ENCODE results near the gene IL1RAP.

The IL1RAP gene

DNA sequence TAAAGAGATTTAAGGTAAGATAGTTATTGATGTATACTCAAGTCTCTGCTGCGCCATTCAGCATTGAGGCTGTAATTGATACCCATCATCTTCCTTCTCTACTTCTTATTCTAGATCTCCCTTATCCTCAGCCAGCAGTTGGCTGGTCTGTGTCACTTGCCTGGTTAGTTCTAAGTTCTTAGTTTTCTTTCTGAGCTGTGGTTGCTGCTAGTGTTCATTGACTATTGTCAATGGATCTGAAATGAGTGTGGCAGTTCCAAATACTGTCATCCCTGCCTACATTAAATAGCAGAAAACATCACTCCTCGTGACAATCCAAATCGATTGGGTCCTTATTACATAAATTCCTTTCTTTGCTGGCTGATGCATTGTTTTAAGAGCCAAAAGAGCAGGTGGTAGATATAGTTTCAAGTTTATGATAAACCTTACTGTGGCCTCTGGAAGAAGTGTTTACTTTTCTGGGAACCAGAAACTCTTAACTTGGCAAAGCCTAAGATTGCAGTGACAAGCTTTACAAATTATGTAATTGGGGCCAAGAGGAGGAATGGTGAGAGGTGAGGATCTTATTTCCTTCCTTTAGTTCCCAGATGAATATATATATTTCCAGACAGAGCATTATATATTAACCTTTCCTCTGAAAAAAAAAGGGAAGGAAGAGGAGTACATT lies 180.6 kb downstream of the IL1RAP start:
- no peaks in the 10 kb centered on the region for H3K9me3 ChIP-seq (ENCODE audit: control insufficient read depth, low read length)
- no peaks in the 10 kb centered on the region for H3K4me1 ChIP-seq (ENCODE audit: control insufficient read depth, insufficient read depth, low read length, poor library complexity, severe bottlenecking)
- H3K36me3 ChIP-seq (ENCODE audit: control insufficient read depth, insufficient read depth, low read length) = no peaks in the 10 kb centered on the region
- no peak overlapping the region for H3K27ac ChIP-seq (ENCODE audit: insufficient read depth, low read length, poor library complexity, severe bottlenecking)
- H3K27me3 ChIP-seq (replicated peaks; ENCODE audit: control insufficient read depth, insufficient read depth, low read length, poor library complexity, severe bottlenecking) = no peaks in the 10 kb centered on the region
- H3K4me3 ChIP-seq (ENCODE audit: insufficient read depth, low read depth, low read length, poor library complexity, severe bottlenecking) = no peak overlapping the region
- no peak for DNase-seq

DNA sequence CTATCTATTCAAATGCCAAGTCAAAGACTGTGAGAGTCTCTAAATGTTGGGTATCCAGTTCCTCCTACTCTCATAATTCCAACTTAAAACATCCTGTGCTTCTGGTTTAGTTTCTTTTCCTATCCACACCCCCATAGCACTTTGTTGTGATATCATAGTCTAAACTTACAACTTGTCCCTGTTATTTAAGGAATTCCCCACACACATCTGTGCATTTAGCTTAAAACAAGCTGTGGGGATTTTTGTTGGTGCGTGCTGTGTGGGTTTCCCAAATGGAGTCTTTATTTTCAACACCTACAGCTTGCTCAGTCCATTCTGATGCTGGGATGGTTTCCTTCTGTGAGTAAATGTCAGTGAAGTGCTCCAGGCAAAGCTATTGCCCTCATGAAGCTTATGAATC lies 181.3 kb downstream of the IL1RAP start:
- Histone ChIP-seq H3K36me3 (ENCODE audit: control insufficient read depth, insufficient read depth, low read length) (no peaks in the 10 kb centered on the region), H3K27ac (ENCODE audit: insufficient read depth, low read length, poor library complexity, severe bottlenecking) (no peak overlapping the region), H3K27me3 (replicated peaks; ENCODE audit: control insufficient read depth, insufficient read depth, low read length, poor library complexity, severe bottlenecking) (no peaks in the 10 kb centered on the region), H3K4me1 (ENCODE audit: control insufficient read depth, insufficient read depth, low read length, poor library complexity, severe bottlenecking) (no peaks in the 10 kb centered on the region), H3K4me3 (ENCODE audit: insufficient read depth, low read depth, low read length, poor library complexity, severe bottlenecking) (no peak overlapping the region), H3K9me3 (ENCODE audit: control insufficient read depth, low read length) (no peaks in the 10 kb centered on the region)
- DNase-seq = no peak

DNA sequence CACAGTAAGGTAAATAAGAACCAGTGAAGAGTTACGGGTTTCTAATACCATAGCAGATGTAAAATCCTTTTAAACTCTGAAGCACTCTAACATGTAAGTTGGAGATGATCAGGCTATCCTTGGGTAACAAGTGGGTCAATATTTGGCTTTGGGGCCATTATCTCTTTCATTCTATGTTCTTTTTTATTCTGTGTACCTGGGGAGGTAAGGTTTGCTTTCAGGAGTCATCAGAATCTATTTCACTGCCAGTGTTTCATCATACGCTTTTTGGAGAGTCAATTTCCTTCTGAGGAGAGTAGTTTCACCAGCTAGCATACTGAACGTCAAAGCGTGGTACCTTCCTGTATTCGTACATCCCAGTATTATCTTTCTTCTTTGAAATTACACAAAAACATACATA lies 182.1 kb downstream of the IL1RAP start:
- no peaks in the 10 kb centered on the region for H3K27me3 ChIP-seq (replicated peaks; ENCODE audit: control insufficient read depth, insufficient read depth, low read length, poor library complexity, severe bottlenecking)
- H3K36me3 ChIP-seq (ENCODE audit: control insufficient read depth, insufficient read depth, low read length) = no peaks in the 10 kb centered on the region
- H3K27ac ChIP-seq (ENCODE audit: insufficient read depth, low read length, poor library complexity, severe bottlenecking) = no peak overlapping the region
- no peaks in the 10 kb centered on the region for H3K4me1 ChIP-seq (ENCODE audit: control insufficient read depth, insufficient read depth, low read length, poor library complexity, severe bottlenecking)
- no peak overlapping the region for H3K4me3 ChIP-seq (ENCODE audit: insufficient read depth, low read depth, low read length, poor library complexity, severe bottlenecking)
- H3K9me3 ChIP-seq (ENCODE audit: control insufficient read depth, low read length) = no peaks in the 10 kb centered on the region
- no peak for DNase-seq

DNA sequence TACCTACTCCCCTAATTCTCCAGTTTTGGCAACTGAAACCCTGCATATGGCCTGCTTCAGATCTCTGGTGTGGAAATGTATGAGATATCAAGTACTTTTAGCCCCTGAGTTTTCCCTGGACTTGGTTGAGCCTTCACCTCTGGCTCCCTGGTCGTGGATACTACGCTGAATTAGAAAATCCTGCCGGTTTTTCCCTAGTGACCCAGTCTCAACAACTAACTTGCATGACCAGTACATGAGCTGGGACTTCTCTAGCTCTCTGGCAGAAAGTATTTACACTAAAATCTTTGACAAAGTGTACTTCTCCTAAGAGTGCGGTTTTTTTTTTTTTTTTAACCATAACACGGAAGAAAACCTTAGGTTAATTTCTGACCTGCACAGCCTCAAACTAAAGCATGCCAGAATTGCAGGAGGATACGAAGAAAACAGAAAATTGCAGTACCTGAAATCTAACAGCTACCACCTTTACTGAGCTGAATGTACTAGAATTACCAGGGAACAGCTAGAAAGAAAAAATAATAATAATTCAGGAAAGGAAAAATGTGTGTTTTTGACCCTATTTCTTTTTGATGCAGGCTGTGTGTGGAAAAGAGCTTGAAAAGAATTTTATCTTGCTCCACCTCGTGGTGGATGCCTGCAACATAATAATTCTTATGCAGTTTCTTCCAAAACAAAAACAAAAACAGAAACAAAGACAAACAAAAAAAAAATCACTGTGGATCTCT lies 183.1 kb downstream of the IL1RAP start:
- no peak overlapping the region for H3K27ac ChIP-seq (ENCODE audit: insufficient read depth, low read length, poor library complexity, severe bottlenecking)
- H3K4me3 ChIP-seq (ENCODE audit: insufficient read depth, low read depth, low read length, poor library complexity, severe bottlenecking) = no peak overlapping the region
- no peaks in the 10 kb centered on the region for H3K4me1 ChIP-seq (ENCODE audit: control insufficient read depth, insufficient read depth, low read length, poor library complexity, severe bottlenecking)
- no peak for DNase-seq
- no peaks in the 10 kb centered on the region for H3K36me3 ChIP-seq (ENCODE audit: control insufficient read depth, insufficient read depth, low read length)
- no peaks in the 10 kb centered on the region for H3K9me3 ChIP-seq (ENCODE audit: control insufficient read depth, low read length)
- H3K27me3 ChIP-seq (replicated peaks; ENCODE audit: control insufficient read depth, insufficient read depth, low read length, poor library complexity, severe bottlenecking) = no peaks in the 10 kb centered on the region

DNA sequence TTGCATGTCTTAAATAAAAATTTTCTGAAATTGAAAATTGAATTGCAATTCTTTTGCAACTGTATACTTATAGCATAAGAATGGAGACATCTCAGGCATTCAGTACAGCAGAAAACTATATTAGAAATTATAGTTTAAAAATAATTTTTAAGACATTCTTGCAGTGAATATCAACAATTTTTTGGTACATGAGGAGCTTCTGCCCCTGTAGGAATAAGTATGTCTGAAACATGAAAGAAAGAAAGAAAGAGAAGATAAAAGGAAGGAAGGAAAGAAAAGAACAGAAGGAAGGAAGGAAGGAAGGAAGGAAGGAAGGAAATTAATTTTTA lies 183.6 kb downstream of the IL1RAP start:
- H3K27ac ChIP-seq (ENCODE audit: insufficient read depth, low read length, poor library complexity, severe bottlenecking) = no peak overlapping the region
- H3K4me1 ChIP-seq (ENCODE audit: control insufficient read depth, insufficient read depth, low read length, poor library complexity, severe bottlenecking) = no peaks in the 10 kb centered on the region
- no peak for DNase-seq
- H3K27me3 ChIP-seq (replicated peaks; ENCODE audit: control insufficient read depth, insufficient read depth, low read length, poor library complexity, severe bottlenecking) = no peaks in the 10 kb centered on the region
- no peaks in the 10 kb centered on the region for H3K9me3 ChIP-seq (ENCODE audit: control insufficient read depth, low read length)
- no peak overlapping the region for H3K4me3 ChIP-seq (ENCODE audit: insufficient read depth, low read depth, low read length, poor library complexity, severe bottlenecking)
- H3K36me3 ChIP-seq (ENCODE audit: control insufficient read depth, insufficient read depth, low read length) = no peaks in the 10 kb centered on the region

DNA sequence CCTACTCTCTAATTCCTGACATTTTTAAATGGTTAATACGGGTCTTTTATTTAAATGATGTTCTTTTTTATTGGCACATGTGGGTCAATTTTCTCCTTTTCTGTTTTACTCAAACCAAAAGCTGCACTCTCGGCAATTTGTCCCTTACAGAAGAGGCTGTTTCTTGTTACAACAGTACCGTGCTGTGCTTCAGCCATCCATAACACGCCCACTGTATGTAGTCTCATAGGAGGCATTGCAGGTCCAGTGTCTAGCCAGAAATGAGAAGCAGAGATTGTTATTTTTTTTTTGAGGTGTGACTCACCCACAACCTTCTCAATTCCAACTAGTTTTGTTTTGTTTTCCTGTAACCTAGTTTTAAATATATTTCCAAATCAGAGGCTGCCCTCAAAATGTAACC lies 184.0 kb downstream of the IL1RAP start:
- H3K27ac ChIP-seq (ENCODE audit: insufficient read depth, low read length, poor library complexity, severe bottlenecking) = no peak overlapping the region
- H3K4me3 ChIP-seq (ENCODE audit: insufficient read depth, low read depth, low read length, poor library complexity, severe bottlenecking) = no peak overlapping the region
- DNase-seq = no peak
- no peaks in the 10 kb centered on the region for H3K4me1 ChIP-seq (ENCODE audit: control insufficient read depth, insufficient read depth, low read length, poor library complexity, severe bottlenecking)
- H3K27me3 ChIP-seq (replicated peaks; ENCODE audit: control insufficient read depth, insufficient read depth, low read length, poor library complexity, severe bottlenecking) = no peaks in the 10 kb centered on the region
- H3K36me3 ChIP-seq (ENCODE audit: control insufficient read depth, insufficient read depth, low read length) = no peaks in the 10 kb centered on the region
- H3K9me3 ChIP-seq (ENCODE audit: control insufficient read depth, low read length) = no peaks in the 10 kb centered on the region

DNA sequence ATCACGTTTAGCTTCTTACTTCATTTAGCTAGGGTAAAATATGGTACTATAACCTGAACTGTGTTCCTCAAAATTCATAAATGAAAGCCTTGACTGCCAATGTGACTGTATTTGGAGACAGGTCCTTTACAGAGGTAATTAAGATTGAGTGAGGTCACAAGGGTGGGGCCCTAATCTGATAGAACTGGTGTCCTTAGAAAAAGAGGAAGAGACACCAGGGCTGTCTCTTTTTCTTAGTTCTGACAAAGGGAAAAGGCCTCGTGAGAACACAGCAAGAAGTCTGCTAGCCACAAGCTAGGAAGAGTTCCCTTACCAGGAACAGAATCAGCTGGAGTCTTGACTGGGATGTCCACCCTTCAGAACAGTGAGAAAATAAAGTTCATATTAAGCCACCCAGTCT lies 185.9 kb downstream of the IL1RAP start:
- Histone ChIP-seq H3K27ac (ENCODE audit: insufficient read depth, low read length, poor library complexity, severe bottlenecking) (no peak overlapping the region), H3K9me3 (ENCODE audit: control insufficient read depth, low read length) (no peaks in the 10 kb centered on the region), H3K36me3 (ENCODE audit: control insufficient read depth, insufficient read depth, low read length) (no peaks in the 10 kb centered on the region), H3K4me1 (ENCODE audit: control insufficient read depth, insufficient read depth, low read length, poor library complexity, severe bottlenecking) (no peaks in the 10 kb centered on the region), H3K4me3 (ENCODE audit: insufficient read depth, low read depth, low read length, poor library complexity, severe bottlenecking) (no peak overlapping the region), H3K27me3 (replicated peaks; ENCODE audit: control insufficient read depth, insufficient read depth, low read length, poor library complexity, severe bottlenecking) (no peaks in the 10 kb centered on the region)
- no peak for DNase-seq

DNA sequence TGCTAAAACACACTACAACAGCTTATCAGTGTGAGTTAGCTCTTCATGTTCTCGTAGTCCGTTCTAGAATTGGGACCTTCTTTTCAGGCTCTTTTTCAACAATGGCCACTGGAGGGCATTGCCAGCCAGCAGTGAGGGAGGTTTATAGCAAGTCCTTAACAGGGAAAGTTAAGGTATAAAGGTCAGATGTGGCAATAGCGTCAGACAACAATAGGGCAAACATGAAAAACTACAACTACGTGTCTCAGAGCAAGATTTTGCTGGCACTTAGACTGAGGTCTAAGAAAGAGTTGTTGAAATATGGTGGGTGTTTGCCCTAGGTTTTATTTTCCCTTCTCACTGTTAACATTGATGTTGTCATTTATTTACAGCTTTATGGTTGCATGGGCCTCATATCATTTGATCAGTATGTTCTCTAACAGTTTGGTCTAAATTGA lies 187.2 kb downstream of the IL1RAP start:
- no peak overlapping the region for H3K27ac ChIP-seq (ENCODE audit: insufficient read depth, low read length, poor library complexity, severe bottlenecking)
- no peaks in the 10 kb centered on the region for H3K4me1 ChIP-seq (ENCODE audit: control insufficient read depth, insufficient read depth, low read length, poor library complexity, severe bottlenecking)
- DNase-seq = no peak
- no peak overlapping the region for H3K4me3 ChIP-seq (ENCODE audit: insufficient read depth, low read depth, low read length, poor library complexity, severe bottlenecking)
- H3K9me3 ChIP-seq (ENCODE audit: control insufficient read depth, low read length) = no peaks in the 10 kb centered on the region
- H3K27me3 ChIP-seq (replicated peaks; ENCODE audit: control insufficient read depth, insufficient read depth, low read length, poor library complexity, severe bottlenecking) = no peaks in the 10 kb centered on the region
- no peaks in the 10 kb centered on the region for H3K36me3 ChIP-seq (ENCODE audit: control insufficient read depth, insufficient read depth, low read length)

DNA sequence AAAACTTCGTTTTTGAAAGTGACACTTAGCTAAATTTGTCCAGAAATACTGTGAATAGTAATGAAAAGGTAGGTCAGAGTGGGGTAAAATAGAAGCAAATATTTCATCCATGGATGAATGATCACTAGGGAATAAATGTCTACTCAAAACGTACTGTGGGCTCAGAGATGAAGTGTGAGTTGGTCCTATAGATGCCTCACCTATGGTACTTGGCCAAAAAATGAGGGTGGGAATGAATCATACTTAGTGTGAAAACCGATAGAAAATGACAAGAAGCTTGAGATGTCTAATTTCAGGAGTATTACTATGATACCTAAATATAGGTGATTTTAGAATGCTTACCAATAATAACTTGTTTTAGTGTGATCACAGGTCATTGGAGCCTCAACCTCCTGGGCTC lies 192.7 kb downstream of the IL1RAP start:
- Histone ChIP-seq H3K4me3 (ENCODE audit: insufficient read depth, low read depth, low read length, poor library complexity, severe bottlenecking) (no peak overlapping the region), H3K4me1 (ENCODE audit: control insufficient read depth, insufficient read depth, low read length, poor library complexity, severe bottlenecking) (no peaks in the 10 kb centered on the region), H3K27me3 (replicated peaks; ENCODE audit: control insufficient read depth, insufficient read depth, low read length, poor library complexity, severe bottlenecking) (no peaks in the 10 kb centered on the region), H3K9me3 (ENCODE audit: control insufficient read depth, low read length) (no peaks in the 10 kb centered on the region), H3K36me3 (ENCODE audit: control insufficient read depth, insufficient read depth, low read length) (no peaks in the 10 kb centered on the region), H3K27ac (ENCODE audit: insufficient read depth, low read length, poor library complexity, severe bottlenecking) (no peak overlapping the region)
- DNase-seq = no peak

All from effector memory CD4-positive, alpha-beta T cell (primary cell).